IMR-90 (cell line): Measurements from ENCODE around the gene C16orf74. TPM values are rescaled to one million over a fixed set of nuclear protein-coding genes. Genes with fewer than 3 reads are reported as not detected.

ENCODE experiments used
- ATAC-seq: fragments of 200-7000 bp; cut with Tn5 transposase; 2 replicates; pipeline ENCODE4 v1.9.1; 2020; ENCODE audit warnings: low read depth, mild to moderate bottlenecking, moderate library complexity
- BruUV-seq: library from RNA; stranded (reverse); fragments of 400-500 nt; replicated peaks from 2 replicates; lab custom pipeline; 2021; lab: Mats Ljungman, UMichigan
- CTCF ChIA-PET: fragments of 300-600 bp; formaldehyde crosslinking; extraction: SDS; loops from one replicate; lab custom pipeline; 2021; ENCODE audit warnings: antibody characterized with exemption; lab: Yijun Ruan, JAX
- POLR2A ChIA-PET: fragments of 300-600 bp; sonication (Branson Sonifier 250); formaldehyde crosslinking; loops from one replicate; lab custom pipeline; 2022; ENCODE audit warnings: antibody characterized with exemption; ENCODE audit not compliant: unreplicated experiment; lab: Charles Lee
- DNase-seq: peaks from one replicate; pipeline ENCODE4 v3.0.0; 2013
- H2AFZ ChIP-seq: replicated peaks from 2 replicates; pipeline ENCODE3; 2013; ENCODE audit warnings: low read length, mild to moderate bottlenecking; ENCODE audit not compliant: poor library complexity
- H2AK5ac ChIP-seq: 2 replicates; pipeline ENCODE4 v1.6.1; 2013; ENCODE audit warnings: low read depth, low read length, inconsistent platforms
- H2AK9ac ChIP-seq: replicated peaks from 2 replicates; pipeline ENCODE3; 2013; ENCODE audit warnings: mild to moderate bottlenecking, low read depth, low read length, moderate library complexity; ENCODE audit not compliant: poor library complexity
- H2BK120ac ChIP-seq: 2 replicates; pipeline ENCODE4 v1.6.1; 2013; ENCODE audit warnings: low read depth, low read length, inconsistent platforms
- H2BK15ac ChIP-seq: 3 replicates; pipeline ENCODE4 v1.6.1; 2013; ENCODE audit warnings: low read depth, low read length, inconsistent platforms
- H2BK20ac ChIP-seq: 2 replicates; pipeline ENCODE4 v1.6.1; 2013; ENCODE audit warnings: low read depth, mild to moderate bottlenecking, inconsistent platforms, low read length, moderate library complexity
- H2BK5ac ChIP-seq: 2 replicates; pipeline ENCODE4 v1.6.1; 2013; ENCODE audit warnings: mild to moderate bottlenecking, low read depth, low read length, inconsistent platforms; ENCODE audit not compliant: poor library complexity, severe bottlenecking
- H3K14ac ChIP-seq: replicated peaks from 2 replicates; pipeline ENCODE4 v1.6.1; 2013; ENCODE audit warnings: low read depth, low read length, inconsistent platforms
- H3K18ac ChIP-seq: 2 replicates; pipeline ENCODE4 v1.6.1; 2013; ENCODE audit warnings: low read depth, low read length, control low read depth
- H3K23ac ChIP-seq: 2 replicates; pipeline ENCODE4 v1.6.1; 2013; ENCODE audit warnings: low read depth, low read length, inconsistent platforms
- H3K27ac ChIP-seq: 2 replicates; pipeline ENCODE4 v1.5.1; 2013; ENCODE audit warnings: mild to moderate bottlenecking, control low read depth, low read length; ENCODE audit not compliant: insufficient read depth
- H3K27me3 ChIP-seq: 2 replicates; pipeline ENCODE4 v1.6.1; 2013; ENCODE audit warnings: low read length; ENCODE audit not compliant: control insufficient read depth, insufficient read depth
- H3K36me3 ChIP-seq: 2 replicates; pipeline ENCODE4 v1.6.1; 2013; ENCODE audit warnings: low read length, mixed read lengths; ENCODE audit not compliant: control insufficient read depth, insufficient read depth
- H3K4ac ChIP-seq: 2 replicates; pipeline ENCODE4 v1.6.1; 2013; ENCODE audit warnings: low read depth, low read length, inconsistent platforms
- H3K4me1 ChIP-seq: 2 replicates; pipeline ENCODE4 v1.6.1; 2013; ENCODE audit warnings: low read length, mixed read lengths; ENCODE audit not compliant: control insufficient read depth, insufficient read depth
- H3K4me2 ChIP-seq: 2 replicates; pipeline ENCODE4 v1.6.1; 2013; ENCODE audit warnings: low read depth, mild to moderate bottlenecking, control low read depth, low read length, moderate library complexity
- H3K4me3 ChIP-seq: 2 replicates; pipeline ENCODE4 v1.5.1; 2013; ENCODE audit warnings: low read depth, mild to moderate bottlenecking, control low read depth, low read length, moderate library complexity; ENCODE audit not compliant: insufficient read depth
- H3K56ac ChIP-seq: 2 replicates; pipeline ENCODE4 v1.6.1; 2013; ENCODE audit warnings: low read length, inconsistent platforms; ENCODE audit not compliant: insufficient read depth; ENCODE audit errors: extremely low read depth
- H3K79me1 ChIP-seq, 2 experiments: 2 replicates each; pipeline ENCODE4 v1.6.1; 2013; ENCODE audit warnings: low read length in 2 of 2, inconsistent platforms in 1 of 2, low read depth in 1 of 2
- H3K9ac ChIP-seq: 2 replicates; pipeline ENCODE4 v1.6.1; 2013; ENCODE audit warnings: low read depth, low read length, control low read depth
- H3K9me1 ChIP-seq: 2 replicates; pipeline ENCODE4 v1.6.1; 2013; ENCODE audit warnings: low read length, inconsistent platforms; ENCODE audit not compliant: insufficient read depth
- H3K9me3 ChIP-seq: 2 replicates; pipeline ENCODE4 v1.6.1; 2013; ENCODE audit warnings: low read length; ENCODE audit not compliant: control insufficient read depth, insufficient read depth
- H4K20me1 ChIP-seq: 2 replicates; pipeline ENCODE4 v1.6.1; 2013; ENCODE audit warnings: low read length, inconsistent platforms; ENCODE audit not compliant: insufficient read depth
- H4K5ac ChIP-seq: 2 replicates; pipeline ENCODE4 v1.6.1; 2013; ENCODE audit warnings: mild to moderate bottlenecking, low read depth, low read length, control low read depth
- H4K8ac ChIP-seq, 2 experiments: 2 replicates each; pipeline ENCODE4 v1.6.1; 2013; ENCODE audit warnings: low read depth in 2 of 2, low read length in 2 of 2, control low read depth in 1 of 2, inconsistent platforms in 1 of 2
- H4K91ac ChIP-seq: 2 replicates; pipeline ENCODE4 v1.6.1; 2013; ENCODE audit warnings: low read depth, low read length, inconsistent platforms; ENCODE audit not compliant: insufficient read depth
- MAZ ChIP-seq: IDR thresholded peaks from 2 replicates; pipeline ENCODE4 v1.6.1; 2012; ENCODE audit warnings: low read depth, mild to moderate bottlenecking, low read length, improper control_type of control experiment, moderate library complexity, borderline replicate concordance
- POLR2A ChIP-seq: IDR thresholded peaks from 2 replicates; pipeline ENCODE4 v1.6.1; 2012; ENCODE audit warnings: mild to moderate bottlenecking, low read depth, low read length
- SMC3 ChIP-seq: fragments of 150-350 bp; IDR thresholded peaks from 2 replicates; pipeline ENCODE4 v1.6.1; 2016; ENCODE audit warnings: low read depth, mild to moderate bottlenecking, antibody characterized with exemption, low read length, moderate library complexity
- WGBS, 2 experiments: methylation state at CpG; one replicate each; pipeline versions ENCODE4 v1.1.5 to v1.1.7; 2013; ENCODE audit warnings: missing lambda C conversion rate in 2 of 2; ENCODE audit not compliant: insufficient read length in 1 of 2; ENCODE audit errors: extremely low coverage in 2 of 2; 5-methylcytosine and 5-hydroxymethylcytosine counted together
- dilution Hi-C: fragments of 300-500 bp; cut with HindIII; formaldehyde crosslinking; loops from one replicate; pipeline ENCODE4 v1.14.3; 2018; ENCODE audit warnings: low sequenced_read_pairs; ENCODE audit not compliant: unreplicated experiment
- in situ Hi-C: fragments of 300-500 bp; cut with MboI; formaldehyde crosslinking; loops from 3 replicates; pipeline ENCODE4 v1.14.3; 2019; ENCODE audit warnings: low sequenced_read_pairs, inconsistent platforms, mixed read lengths
- intact Hi-C: fragments of 100-400 bp; cut with micrococcal nuclease; formaldehyde crosslinking; loops from 2 replicates; pipeline ENCODE4 v1.10.0; 2022
- polyA plus RNA-seq, 3 experiments: library from polyadenylated mRNA; depleted of rRNA; stranded (reverse); fragments of >200 nt; gene quantifications; 2 replicates each; pipeline ENCODE4 v1.2.3, GENCODE V29; 2012; ENCODE audit warnings: low replicate concordance in 1 of 3
- total RNA-seq: library from RNA; depleted of rRNA; stranded (reverse); fragments of >200 nt; gene quantifications from 2 replicates; pipeline ENCODE4 v1.2.3, GENCODE V29; 2012

Gene C16orf74
- total and polyA plus RNA-seq, 2 of the 4 experiments (the other 2 are of a cell fraction), result 4.5 to 12.2 TPM

DNA sequence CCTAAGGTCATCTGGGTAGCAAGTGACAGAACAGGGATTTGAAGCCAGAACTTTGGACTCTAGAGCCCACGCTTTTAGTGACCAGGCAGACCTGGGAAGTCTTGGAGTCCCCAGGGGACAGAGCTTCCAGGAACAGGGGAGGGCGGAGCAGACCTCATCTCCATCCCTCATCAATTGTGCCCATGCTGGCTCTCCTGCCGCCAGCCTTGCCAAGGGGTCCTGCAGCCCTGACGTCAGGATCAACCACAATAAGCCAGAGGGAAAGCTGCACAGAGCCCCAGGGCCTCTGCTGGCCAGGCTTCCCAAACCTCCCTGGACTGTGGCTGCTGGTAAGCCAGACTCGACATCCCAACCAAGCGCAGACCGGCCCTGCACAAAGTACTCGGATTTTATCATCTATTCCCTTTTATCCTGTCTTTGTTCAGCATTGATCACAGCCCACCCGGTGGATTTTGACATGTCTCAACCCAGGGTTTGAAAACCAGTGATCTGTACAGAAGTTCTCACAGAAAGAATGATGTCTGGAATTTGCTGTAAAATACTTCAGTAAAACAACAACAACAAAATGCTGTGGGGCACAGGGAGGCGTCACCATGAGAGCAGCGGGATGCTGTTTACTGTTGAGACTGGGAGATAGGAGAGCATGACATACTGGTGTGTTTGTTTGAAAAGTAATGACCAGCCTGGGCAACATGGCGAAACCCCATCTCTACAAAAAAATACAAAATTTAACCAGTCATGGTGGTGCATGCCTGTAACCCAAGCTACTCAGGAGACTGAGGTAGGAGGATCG is 11.8 kb downstream of the C16orf74 start (continued):
- no peak for TF ChIP-seq MAZ

DNA sequence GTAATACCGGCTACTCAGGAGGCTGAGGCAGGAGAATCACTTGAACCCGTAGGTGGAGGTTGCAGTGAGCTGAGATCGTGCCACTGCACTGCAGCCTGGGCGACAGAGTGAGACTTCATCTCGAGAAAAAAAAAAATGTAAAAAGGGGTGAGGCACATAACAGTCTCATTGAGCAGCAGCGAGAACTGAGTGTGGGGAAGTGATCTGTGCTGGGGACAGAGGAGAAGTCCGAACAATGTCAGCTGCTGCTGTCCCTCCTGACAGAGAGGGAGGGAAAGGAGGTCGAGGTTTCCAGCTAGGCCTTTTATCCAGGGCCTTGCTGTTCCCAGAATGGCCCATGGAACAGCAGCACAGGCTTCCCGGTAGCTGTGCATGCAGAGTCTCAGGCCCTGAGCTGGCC is 14.0 kb downstream of the C16orf74 start:
- ChIA-PET POLR2A (no interaction called here), CTCF (interaction anchor here (0.7 kb wide), 1 partner anchor 83 kb away, joined by 3 read pairs; no protein-coding TSS in a partner anchor)
- in situ Hi-C loops, result no loop called here
- no peak overlapping the region for H3K23ac ChIP-seq
- no peak for DNase-seq
- no peak overlapping the region for H2AK5ac ChIP-seq
- no TSS peak for BruUV-seq
- no peak overlapping the region for H3K4ac ChIP-seq
- 97% methylated on average over 6 of the region's 9 CpGs; no CpG with 5 or more reads in 1 of the 2 experiments for WGBS, 2 experiments
- no peaks in the 10 kb centered on the region for H3K9me3 ChIP-seq
- H3K56ac ChIP-seq, result no peak overlapping the region
- no peaks in the 10 kb centered on the region for H3K27me3 ChIP-seq
- H3K27ac ChIP-seq, result no peak overlapping the region
- no peak overlapping the region for H4K91ac ChIP-seq
- no peak overlapping the region for H3K4me2 ChIP-seq
- H4K5ac ChIP-seq, result no peak overlapping the region
- H2AFZ ChIP-seq, result no peak overlapping the region
- no peaks in the 10 kb centered on the region for H3K4me1 ChIP-seq
- H4K20me1 ChIP-seq, result no peaks in the 10 kb centered on the region; the same call in 1 of the 2 replicates
- peaks cover 1% of the 10 kb centered on the region; the same call in 1 of the 2 replicates for H3K36me3 ChIP-seq
- H2BK5ac ChIP-seq, result no peak overlapping the region
- H3K79me1 ChIP-seq, result peaks cover 0 to 5% of the 10 kb centered on the region in 2 experiments; a peak in 2 of 4 replicates
- no peak overlapping the region for H3K14ac ChIP-seq
- peaks cover 5% of the 10 kb centered on the region; the same call in 1 of the 2 replicates for H3K9me1 ChIP-seq
- no peak overlapping the region for H2BK20ac ChIP-seq
- TF ChIP-seq MAZ (no peak), SMC3 (no peak), POLR2A (no peak)
- dilution Hi-C loops, result no loop called here
- H2BK120ac ChIP-seq, result no peak overlapping the region
- intact Hi-C loops, result no loop called here
- no peak for ATAC-seq
- no peak overlapping the region for H3K4me3 ChIP-seq
- H2BK15ac ChIP-seq, result no peak overlapping the region
- H3K18ac ChIP-seq, result no peak overlapping the region
- no peak overlapping the region for H2AK9ac ChIP-seq
- H3K9ac ChIP-seq, result no peak overlapping the region
- no peak overlapping the region for H4K8ac ChIP-seq
